GM04503 (cell line): ENCODE results near the gene KCNJ15.
"Not testable (repeated sequence)": the region's sequence is repeated elsewhere in the genome, so short reads cannot be mapped to it uniquely, and the experiment has no call there.

ENCODE experiments used
- DNase-seq: peaks from one replicate; pipeline ENCODE4 v3.0.0-alpha.2; 2012; ENCODE audit warnings: low read depth

KCNJ15 gene

DNA sequence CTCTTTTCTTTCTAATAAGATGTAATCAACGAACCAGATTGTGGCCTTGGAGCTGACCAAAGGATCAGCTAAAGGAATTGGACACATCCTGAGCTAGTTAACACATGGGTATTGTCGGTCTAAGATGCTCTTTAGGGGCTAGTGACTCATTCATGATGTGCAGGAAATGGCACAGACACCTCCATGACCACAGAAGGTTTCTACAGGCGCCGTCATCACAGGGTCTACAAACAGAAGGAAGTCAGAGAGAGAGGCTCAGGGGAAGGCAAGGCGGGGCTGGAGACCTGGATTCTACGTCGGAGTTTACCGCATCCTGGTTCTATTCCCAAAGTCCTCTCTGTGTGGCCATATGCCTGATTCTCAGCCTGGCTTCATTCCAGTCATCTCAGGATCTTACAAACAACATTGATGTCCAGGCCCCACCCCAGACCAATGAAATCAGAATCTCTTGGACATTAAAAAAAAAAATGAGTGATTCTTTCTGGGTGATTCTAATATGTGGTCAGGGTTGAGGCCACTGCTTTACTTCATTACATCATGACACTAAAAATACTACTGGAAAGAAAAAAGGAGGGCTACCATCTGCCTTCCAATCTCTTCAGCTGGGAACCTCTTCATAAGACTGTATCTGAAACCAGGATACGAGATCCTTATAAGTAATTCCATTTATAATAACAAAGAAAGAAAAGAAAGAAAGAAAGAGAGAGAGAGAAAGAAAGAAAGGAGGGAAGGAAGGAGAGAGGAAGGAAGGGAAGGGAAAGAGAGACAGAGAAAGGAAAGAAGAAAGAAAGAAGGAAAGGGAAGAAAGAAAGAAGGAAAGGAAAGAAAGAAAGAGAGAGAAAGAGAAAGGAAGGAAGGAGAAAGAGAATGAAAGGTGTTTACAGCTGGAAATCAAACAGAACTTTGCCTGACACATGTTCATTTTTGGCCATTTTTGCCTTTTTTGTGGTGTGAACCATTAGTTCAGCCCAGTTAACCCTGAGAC lies 11.6 kb upstream of the KCNJ15 start:
- DNase-seq: peak; percentile 85

DNA sequence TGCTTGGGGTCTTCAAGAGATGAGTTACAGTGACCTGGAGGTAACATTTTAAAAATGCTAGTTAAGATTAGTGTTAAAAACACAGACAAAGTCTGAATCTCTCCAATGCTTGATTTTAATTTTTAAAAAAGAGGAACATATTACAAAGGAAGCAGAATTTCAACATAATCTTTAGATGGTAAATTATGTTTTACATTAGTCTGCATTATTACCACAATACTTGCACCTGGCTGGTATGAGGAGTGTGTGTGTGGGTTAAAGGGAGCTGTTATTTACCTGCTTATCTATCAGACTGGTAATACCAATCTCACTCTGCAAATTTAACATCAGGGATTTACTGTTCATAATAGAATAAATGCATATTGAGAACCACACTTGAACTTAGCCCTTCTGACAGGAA lies 10.3 kb upstream of the KCNJ15 start:
- DNase-seq: no peak

DNA sequence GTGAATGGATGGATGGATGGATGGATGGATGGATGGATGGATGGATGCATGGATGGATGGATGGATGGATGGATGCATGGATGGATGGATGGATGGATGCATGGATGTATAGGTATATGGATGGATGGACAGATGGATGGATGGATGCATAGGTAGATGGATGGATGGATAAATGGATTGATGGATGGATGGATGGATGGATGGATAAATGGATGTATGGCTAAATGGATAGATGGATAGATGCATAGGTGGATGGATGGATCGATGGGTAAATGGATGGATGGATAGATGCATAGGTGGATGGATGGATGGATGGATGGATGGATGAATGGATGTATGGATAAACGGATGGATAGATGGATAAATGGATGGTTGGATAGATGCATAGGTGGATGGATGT lies 9.7 kb upstream of the KCNJ15 start:
- not testable (repeated sequence) for DNase-seq

DNA sequence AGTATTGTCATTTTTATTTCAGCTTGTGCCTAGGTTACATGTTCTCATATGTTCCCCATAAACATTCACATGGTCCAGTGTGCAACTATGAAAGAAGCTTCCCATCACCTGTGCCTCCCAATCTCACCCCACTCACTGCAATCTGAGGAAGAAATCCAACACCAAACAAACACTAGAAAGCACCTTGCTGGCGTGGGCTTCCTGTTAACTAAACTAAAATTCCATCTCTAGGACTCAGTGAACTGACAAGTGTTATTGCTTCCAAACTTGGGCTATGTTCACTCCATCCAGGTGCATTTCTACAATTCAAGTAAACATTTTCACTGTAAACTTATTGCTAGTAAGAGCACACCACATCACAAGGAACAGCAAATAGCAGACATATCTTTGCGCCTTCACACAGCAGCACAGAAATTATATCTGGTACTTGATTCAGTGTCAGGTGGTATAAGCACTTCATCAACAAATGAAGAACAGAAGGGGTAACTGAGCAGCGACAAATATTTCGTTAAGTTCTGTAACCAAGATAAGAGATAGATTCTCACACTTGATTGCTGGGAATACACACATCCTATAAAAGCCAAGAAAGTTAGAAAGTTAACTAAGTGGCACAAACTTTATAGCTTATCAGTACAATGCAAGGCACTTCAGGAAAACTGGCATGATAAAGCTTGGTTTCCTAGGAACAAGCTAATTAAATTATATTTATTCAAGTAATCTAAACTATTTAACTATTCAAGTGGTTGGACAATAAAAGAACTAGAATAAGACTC lies 8.9 kb upstream of the KCNJ15 start:
- DNase-seq: no peak

DNA sequence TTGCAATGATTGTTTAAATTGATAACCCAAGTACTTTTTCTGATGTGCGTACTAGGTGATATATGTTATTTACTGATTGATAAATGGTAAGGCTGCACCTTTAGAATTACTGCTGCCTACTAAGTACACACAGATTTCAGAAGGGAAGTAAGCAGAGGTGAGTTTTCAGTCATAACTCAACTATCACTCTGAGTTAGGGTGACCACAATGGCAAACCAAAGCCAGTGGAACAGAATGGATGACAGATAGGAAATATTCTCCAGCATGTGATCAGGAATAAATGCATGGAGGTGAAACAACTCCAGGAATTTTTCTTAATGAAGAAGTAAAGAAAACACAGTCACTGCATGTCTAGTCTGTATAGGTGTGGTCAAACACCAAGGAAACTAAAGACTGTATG lies 7.5 kb upstream of the KCNJ15 start:
- DNase-seq: no peak

DNA sequence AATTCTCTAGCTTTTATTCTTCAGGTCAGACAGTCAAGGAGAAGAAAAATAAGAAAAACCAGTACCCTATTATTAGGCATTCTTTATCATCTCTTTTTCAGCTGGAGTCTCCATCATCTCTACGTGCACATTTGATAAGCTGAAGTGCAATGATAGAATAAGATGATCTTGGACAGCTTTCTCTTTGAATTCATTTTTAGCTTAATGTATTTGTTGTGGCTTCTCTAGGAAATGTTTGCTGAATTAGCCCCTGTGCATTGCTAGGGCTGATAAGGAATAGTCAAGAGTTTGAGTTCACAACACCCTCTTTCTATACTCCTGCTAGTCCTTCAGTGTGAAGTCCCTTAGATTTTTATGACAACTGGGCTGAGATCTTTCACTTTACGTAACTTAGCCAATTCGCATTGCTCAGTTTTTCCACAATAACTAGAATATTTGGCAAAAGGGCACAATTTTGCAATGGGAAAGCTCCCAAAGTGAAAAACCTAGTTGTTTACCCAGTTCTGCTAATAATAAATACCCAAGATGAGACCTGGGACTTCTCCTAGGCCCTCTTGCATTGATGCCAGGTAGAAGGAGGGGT lies 7.0 kb upstream of the KCNJ15 start:
- DNase-seq: no peak

DNA sequence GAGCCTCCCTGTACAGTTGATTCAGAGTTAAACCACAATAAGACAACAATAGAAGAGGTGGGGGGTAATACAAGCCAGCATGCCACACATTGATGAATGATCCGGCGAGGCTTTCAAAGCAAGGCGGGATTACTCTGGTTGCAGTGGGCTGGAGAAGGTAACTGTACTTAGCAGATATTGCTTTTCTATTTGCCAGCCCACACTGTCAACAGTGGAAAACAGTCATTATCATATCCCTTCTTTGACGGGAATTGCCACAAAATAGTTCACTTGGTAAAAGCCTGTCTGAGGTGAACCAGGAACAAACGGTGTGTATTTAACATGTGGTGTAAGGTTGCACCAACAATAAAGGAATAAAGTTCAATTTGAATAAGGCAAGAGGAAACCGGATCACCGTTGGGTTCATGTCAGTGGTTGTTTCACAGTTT lies 5.8 kb upstream of the KCNJ15 start:
- no peak for DNase-seq

DNA sequence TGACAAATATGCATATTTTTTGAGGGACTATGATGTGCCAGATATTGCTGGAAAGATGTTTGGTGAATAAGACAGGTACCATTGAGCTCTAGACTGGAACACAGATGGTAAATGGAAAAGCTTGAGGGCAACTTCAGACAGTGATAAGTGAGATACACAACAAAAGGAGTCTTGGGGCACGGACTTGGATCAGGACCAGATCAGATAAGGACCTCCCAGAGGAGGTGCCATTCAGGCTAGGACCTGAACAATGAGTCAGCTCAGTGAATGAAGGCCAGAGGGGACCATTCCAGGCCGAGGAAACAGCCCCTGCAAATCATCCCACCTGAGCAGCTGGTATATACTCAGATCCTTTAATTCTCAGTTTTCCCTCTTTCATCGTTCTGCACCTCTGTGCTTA lies 1.8 kb upstream of the KCNJ15 start:
- no peak for DNase-seq

DNA sequence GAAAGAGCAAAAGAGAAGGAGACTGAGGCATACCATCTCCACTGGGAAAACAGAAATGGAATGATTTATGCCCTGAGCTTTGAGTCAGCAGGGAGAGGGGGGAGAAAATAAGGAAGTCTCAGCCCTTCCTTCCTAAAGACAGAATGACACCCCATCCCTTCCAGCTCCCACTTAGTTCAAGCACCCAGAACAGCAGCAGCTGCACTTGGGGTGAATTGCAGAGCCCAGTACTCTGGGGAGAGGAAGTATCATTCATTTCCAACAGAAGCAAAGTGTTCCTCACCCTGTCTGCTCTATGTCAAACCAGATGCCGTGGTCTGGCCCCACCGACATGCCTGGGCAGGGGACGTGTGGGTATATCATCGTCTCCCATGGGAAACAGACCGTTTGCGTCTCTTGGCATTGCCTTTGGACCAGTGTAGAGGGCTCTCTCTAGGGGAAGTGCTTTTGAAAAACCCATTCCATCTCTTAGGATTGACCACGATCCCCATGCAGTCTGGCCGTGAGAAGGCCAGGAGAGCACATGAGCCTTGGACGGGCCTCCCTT lies 1.1 kb upstream of the KCNJ15 start:
- no peak for DNase-seq

DNA sequence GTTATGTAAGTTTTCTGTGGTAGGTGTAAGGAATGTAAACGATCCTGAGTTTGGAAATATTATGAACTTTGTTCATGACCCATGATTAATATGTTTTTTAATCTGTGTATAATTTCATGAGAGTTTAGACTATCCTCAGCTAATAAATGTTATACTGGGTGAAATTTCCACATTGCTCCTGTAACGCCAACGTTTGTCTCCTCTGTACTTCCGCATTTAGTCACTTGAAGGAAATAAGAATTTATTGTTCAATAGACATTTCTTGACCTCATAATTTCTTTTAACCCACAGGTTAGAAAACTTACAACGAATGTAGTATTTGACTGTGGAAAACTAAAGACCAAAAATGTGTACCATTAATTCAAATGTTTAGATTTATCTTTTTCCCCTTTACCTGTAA lies 876 bp downstream of the KCNJ15 start:
- no peak for DNase-seq

DNA sequence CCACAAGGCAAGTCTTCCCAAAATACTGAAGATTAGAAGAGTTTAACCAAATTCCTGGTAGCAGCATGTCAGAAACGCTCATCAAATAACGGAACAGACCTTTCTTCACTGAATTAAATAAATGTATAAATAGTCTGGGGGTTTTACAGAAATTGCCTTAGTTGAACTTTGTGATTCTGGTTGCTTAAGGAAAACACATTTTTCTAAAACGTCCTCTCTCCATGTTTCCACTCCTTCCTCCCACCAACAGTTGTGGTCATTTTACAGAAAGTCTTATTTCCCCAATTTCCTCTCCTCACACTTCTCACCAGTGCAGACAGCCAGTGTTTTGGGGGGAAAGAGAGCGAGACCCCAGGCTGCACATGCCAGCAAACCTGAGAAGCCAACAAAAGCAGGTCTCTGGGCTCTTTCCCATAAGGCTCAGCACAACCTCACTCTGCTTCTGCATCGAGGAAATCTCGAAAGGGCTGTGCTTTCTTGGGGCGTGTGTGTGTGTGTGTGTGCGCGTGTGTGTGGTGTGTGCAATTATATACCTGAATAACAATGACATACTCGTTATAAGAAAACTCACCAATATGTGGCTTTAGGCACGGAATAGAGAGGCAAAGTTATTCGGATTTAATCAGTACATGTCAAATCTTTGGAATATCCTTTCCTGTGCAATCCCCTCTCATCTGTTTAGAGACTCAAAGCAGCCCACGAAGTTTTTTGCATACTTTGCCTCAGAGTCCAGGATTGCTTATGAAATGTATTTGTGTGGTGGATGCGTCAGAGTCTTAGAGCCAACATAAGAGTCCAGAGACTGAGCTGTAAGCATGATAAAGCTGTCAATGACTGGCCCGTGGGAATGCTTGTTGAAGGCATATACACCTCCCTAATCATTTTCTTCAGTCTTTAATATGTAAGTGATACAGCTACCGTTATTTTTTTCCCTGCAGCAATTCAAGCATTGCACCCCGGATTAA lies 2.0 kb downstream of the KCNJ15 start:
- DNase-seq: no peak

DNA sequence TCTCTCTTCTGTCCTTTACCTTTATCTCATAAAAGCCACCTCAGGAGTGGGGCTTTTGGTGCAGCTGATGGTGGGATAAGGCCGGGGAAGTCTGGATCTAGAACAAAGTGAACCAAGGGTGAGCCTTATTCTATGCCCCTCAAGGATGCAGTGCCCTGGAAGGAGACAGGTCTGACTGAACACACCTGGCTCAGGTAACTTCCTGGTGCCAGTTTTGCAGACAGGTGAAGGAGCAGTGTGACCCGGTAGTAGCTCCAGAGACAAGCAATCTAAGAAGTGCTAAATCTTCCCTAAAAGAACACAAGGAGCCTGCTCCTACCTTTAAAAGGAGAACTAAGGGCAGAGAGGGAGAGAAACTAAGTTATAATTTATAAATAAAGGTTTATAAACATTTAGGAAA lies 2.9 kb downstream of the KCNJ15 start:
- no peak for DNase-seq

DNA sequence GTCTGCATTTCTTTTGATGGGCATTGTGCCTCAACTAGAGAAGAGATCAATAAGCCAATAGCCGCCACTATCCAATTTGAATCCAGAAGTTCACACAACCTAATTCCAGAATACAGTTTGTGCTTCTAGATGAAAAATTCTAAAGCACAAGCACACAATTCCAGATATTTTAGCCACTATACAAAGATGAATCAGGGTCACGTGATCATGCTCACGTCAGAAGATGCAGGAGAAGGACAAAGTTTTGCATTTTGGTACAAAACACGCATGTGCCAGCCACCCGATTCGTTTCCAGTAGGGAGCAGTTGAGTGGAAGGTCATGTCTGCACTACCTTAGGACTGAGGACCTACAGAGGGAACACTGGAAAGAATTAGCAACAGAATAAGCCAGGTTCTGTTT lies 3.6 kb downstream of the KCNJ15 start:
- no peak for DNase-seq

DNA sequence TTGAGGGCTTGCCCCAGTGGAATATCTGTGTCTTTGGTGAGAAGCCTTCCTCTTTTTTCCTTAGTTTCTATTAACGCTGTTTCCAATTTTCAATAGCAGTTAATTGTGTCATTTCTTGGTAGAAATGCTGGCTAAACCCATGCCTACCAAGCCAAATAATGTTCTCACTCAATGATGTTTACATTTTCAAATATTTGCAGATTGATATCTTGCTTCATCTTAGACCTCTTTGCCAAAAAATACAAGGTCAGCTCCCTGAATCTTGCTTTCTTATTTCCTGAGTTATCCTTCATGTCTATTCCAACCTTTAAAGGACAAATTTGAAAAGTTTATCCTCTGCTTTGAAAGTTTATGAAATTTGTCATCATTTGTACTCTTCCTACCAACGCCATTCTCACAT lies 5.1 kb downstream of the KCNJ15 start:
- no peak for DNase-seq

DNA sequence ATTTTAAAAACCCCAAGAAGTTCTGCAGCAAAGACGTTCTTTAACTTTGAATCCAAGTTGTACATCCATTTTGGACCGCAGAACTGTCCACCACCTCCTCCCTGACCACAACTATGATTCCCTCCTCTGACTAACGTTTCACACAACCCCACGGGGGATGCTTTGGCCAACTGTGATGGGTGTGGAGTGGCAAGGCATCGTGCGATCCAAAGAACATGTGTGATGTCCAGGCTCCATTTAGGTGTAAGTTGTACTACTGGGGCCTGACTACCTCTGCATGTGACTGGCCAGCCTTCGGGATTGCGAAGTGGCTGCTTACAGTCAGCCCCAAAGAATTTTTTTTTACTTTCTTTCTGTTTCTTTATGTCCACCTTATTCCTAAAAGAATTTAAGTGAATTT lies 6.7 kb downstream of the KCNJ15 start:
- DNase-seq: no peak

DNA sequence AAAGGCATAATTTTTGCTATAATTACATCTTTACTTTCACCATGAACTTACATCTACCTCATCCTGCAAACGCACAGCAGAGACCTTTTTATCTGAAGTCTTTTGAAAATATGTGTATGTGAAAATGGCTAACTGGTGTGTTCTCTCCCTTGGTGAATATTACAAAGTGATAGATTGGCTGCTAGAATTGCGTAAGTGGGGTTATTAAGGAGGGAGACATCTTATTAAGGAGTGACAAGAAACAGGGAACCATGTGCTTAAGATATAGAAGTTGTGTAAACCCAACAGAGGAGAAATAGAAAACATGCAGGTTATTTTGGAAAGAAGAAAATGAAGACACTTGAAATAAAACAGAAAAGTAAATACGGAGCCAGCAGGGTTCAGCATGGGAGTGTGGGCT lies 7.8 kb downstream of the KCNJ15 start:
- no peak for DNase-seq

DNA sequence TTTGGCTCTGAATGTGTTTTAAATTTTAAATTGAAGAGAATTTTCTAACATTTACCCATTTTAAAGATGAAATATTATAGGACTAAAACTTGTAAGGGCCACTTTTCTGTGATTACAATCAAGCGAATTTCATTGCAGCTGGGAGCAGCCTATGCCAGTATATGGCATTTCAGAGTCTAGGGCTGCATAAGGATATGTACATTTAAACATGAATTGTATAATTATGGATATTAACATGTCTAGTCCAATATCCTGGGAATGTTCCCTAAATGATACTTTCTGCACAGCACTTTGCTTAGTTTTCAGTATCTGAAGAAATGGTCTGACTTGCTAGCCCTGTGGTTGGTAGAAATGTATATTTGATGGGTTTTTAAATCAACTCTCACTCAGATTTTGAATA lies 8.4 kb downstream of the KCNJ15 start:
- DNase-seq: no peak

DNA sequence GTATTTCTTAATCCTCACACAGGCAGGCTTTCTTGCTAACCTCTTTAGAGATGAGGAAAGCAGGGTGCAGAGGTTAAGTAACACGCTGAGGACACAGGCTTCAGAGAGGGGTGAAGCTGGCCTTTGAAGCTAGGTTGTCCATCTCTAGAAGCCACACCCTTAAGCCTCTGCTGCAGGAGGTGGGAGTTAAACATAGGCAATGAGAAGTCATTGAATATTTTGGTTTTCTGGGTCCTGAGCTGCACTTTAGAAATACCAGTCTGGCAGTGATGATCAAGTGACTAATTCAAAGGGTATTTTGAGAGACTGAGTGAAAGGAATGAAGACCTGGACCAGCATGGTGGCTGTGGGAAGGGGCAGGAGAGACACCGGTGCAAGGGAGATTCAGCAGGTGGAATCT lies 9.9 kb downstream of the KCNJ15 start:
- DNase-seq: no peak

DNA sequence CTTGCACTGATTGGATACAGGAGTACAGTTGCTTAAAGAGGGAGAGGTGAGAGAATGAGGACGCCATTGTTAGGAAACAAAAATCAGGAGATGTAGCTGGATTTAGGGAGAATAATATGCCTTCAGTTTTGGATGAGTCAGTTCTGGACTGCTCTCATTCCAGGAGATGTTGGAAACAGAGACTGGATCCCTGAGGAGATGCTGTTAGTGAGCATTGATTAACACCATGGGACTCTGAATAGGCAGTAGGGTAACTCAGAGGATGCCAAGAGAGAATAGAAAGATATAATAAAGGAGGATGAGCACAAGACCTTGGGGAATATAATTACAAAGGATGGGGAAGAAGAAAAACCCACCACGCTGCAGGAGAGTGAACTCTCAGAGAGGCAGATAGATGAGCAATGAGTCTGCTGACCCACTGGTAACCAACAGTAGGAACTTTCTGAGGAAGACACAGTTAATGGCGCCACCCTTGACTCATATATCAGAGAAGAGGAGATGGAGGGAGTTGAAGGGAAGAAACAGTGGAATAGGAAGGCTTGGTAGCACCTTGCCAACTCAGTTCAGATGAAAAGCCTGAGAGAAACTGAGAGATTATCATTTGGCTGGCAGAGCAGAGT lies 10.5 kb downstream of the KCNJ15 start:
- DNase-seq: no peak

DNA sequence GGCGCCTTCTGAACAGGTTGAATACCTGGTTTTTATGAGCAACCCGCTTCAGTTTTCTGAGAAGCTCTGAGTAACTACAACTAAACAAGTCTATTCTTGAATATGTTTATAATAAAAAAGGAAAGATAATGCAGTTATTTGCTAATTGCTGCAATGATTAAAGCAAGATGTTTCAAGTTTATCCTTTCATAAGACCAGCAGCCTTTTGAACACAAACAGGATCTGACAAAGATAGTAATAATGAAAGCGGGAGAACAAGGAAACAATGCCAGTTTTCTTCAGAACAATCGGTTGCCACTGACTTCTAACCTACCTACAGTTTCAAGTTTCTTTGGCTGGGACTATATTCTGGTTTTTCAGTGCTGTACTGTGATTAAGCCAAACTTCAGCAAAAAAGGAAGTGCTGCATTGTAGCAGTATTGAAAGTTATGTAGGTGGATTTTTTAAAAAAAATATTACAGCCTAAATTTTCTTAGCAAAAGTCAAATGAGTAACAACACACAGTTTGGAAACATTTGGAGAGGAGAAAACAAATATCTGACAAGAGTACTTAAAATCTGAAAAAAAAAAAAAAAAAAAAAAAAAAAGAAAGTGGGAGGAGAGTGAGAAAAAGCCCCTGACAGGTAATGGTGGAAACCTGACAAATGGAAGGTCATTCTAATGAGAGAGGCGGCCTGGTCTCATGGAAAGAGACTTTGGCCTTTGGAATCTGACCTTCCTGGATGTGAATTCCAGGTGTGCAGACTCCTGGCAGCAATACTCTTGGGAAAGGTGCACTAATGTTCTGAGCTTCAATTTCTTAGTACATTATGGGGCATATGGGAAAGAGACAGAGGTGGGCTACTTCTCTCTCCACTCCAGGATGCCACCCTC lies 11.4 kb downstream of the KCNJ15 start:
- DNase-seq: no peak
